ENCODE results near the gene MEIKIN. TPM values are rescaled to one million over a fixed set of nuclear protein-coding genes. Genes with fewer than 3 reads are reported as not detected.

The MEIKIN gene
- polyA plus RNA-seq, 1 donor from 2014 or later: not detected

DNA sequence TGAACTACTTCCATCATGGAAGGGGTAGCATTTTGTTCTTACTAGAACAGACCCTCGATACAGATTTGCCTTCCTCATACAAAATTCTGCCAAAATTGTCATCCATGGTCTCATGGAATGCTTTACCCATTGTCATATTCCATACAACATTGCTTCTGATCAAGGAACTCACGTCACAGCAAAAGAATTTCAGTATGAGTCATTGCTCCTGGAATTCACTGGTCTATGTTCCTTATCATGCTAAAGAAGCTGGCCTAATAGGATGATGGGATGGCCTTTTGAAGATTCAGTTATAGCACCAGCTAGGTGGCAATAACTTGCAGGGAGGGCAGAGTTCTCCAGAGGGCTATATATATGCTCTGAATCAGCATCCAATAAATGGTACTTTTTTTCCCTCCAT is 130.5 kb downstream of the MEIKIN start:
- no peak overlapping the region for H3K9ac ChIP-seq (ENCODE audit: low read length)
- no peaks in the 10 kb centered on the region for H3K9me3 ChIP-seq (ENCODE audit: low read length)
- H3K36me3 ChIP-seq (ENCODE audit: insufficient read depth, low read length): no peaks in the 10 kb centered on the region
- H2AFZ ChIP-seq (ENCODE audit: low read depth, low read length): no peak overlapping the region
- no peak overlapping the region for H3K4me3 ChIP-seq (ENCODE audit: low read length)
- H3K9me2 ChIP-seq (ENCODE audit: insufficient read depth, low read length): no peaks in the 10 kb centered on the region
- no peak for TF ChIP-seq SMC3 (conservative IDR thresholded peaks at IDR 0.05; ENCODE audit: poor library complexity)
- TF ChIP-seq, protein P1, sequence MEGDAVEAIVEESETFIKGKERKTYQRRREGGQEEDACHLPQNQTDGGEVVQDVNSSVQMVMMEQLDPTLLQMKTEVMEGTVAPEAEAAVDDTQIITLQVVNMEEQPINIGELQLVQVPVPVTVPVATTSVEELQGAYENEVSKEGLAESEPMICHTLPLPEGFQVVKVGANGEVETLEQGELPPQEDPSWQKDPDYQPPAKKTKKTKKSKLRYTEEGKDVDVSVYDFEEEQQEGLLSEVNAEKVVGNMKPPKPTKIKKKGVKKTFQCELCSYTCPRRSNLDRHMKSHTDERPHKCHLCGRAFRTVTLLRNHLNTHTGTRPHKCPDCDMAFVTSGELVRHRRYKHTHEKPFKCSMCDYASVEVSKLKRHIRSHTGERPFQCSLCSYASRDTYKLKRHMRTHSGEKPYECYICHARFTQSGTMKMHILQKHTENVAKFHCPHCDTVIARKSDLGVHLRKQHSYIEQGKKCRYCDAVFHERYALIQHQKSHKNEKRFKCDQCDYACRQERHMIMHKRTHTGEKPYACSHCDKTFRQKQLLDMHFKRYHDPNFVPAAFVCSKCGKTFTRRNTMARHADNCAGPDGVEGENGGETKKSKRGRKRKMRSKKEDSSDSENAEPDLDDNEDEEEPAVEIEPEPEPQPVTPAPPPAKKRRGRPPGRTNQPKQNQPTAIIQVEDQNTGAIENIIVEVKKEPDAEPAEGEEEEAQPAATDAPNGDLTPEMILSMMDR (IDR thresholded peaks at IDR 0.05; ENCODE audit: poor library complexity, severe bottlenecking): no peak
- no peak for TF ChIP-seq EP300 (conservative IDR thresholded peaks at IDR 0.05; ENCODE audit: poor library complexity, severe bottlenecking)
- no peak for TF ChIP-seq TAF1 (IDR thresholded peaks at IDR 0.05; ENCODE audit: low read depth)
- no peak for TF ChIP-seq RAD21 (conservative IDR thresholded peaks at IDR 0.05)
- TF ChIP-seq POLR2AphosphoS5 (IDR thresholded peaks at IDR 0.05): no peak
- H3K4me2 ChIP-seq (ENCODE audit: low read length): no peak overlapping the region
- H3K27me3 ChIP-seq (ENCODE audit: insufficient read depth, low read depth, low read length): no peaks in the 10 kb centered on the region
- no peaks in the 10 kb centered on the region for H4K20me1 ChIP-seq (ENCODE audit: insufficient read depth)
- H3K27ac ChIP-seq (ENCODE audit: low read length): no peak overlapping the region
- no peaks in the 10 kb centered on the region for H3F3A ChIP-seq (ENCODE audit: insufficient read depth, low read length, poor library complexity, severe bottlenecking)
- H3K79me2 ChIP-seq (replicated peaks; ENCODE audit: insufficient read depth, low read length): no peaks in the 10 kb centered on the region

DNA sequence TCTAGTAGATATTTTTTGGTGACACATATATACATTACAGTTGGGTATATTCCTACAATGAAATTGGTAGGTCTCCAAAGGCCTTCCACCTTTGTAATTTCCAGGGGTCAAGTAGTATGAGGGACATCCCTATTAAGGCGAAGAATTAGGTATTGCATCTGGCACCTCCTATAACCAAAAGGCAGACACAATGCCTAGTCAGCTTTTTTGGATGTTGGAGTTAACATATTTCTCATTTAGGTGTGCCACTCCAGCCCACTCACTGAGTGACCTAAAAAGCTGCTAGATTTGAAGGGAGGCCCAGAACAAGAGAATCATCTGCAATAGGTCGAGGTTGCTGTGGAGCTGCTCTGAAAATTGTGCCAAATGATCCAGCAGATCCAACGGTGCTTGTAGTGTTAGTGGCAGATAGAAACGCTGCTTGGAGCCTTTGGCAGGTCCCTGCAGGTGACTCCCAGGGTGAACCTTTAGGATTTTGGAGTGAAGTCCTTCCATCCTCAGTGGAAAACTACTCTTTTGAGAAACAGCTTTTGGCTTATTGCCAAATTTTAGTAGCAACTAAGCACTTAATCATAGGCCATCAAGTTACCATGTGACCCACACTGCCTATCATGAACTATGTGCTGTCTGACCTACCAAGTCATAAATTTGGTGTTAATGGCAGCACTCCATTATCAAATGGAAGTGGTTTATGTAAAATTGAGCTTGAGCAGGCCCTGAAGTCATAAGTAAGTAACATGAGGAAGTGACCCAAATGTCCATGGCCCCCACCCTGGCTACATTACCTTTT is 132.9 kb downstream of the MEIKIN start:
- Histone ChIP-seq H4K20me1 (ENCODE audit: insufficient read depth) (no peaks in the 10 kb centered on the region), H3K9ac (ENCODE audit: low read length) (no peak overlapping the region), H3K79me2 (replicated peaks; ENCODE audit: insufficient read depth, low read length) (no peaks in the 10 kb centered on the region), H3K27ac (ENCODE audit: low read length) (no peak overlapping the region), H3F3A (ENCODE audit: insufficient read depth, low read length, poor library complexity, severe bottlenecking) (no peaks in the 10 kb centered on the region), H3K36me3 (ENCODE audit: insufficient read depth, low read length) (no peaks in the 10 kb centered on the region), H3K4me2 (ENCODE audit: low read length) (no peak overlapping the region), H2AFZ (ENCODE audit: low read depth, low read length) (no peak overlapping the region), H3K4me3 (ENCODE audit: low read length) (no peak overlapping the region), H3K9me3 (ENCODE audit: low read length) (no peaks in the 10 kb centered on the region), H3K27me3 (ENCODE audit: insufficient read depth, low read depth, low read length) (no peaks in the 10 kb centered on the region), H3K9me2 (ENCODE audit: insufficient read depth, low read length) (no peaks in the 10 kb centered on the region)
- TF ChIP-seq EP300 (conservative IDR thresholded peaks at IDR 0.05; ENCODE audit: poor library complexity, severe bottlenecking) (no peak), SMC3 (conservative IDR thresholded peaks at IDR 0.05; ENCODE audit: poor library complexity) (no peak), EZH2 (IDR thresholded peaks at IDR 0.05; ENCODE audit: borderline replicate concordance, insufficient read depth, low read length, poor library complexity, severe bottlenecking) (no peak), MXI1 (conservative IDR thresholded peaks at IDR 0.05; ENCODE audit: poor library complexity, severe bottlenecking) (no peak)
- TF ChIP-seq, protein P2, sequence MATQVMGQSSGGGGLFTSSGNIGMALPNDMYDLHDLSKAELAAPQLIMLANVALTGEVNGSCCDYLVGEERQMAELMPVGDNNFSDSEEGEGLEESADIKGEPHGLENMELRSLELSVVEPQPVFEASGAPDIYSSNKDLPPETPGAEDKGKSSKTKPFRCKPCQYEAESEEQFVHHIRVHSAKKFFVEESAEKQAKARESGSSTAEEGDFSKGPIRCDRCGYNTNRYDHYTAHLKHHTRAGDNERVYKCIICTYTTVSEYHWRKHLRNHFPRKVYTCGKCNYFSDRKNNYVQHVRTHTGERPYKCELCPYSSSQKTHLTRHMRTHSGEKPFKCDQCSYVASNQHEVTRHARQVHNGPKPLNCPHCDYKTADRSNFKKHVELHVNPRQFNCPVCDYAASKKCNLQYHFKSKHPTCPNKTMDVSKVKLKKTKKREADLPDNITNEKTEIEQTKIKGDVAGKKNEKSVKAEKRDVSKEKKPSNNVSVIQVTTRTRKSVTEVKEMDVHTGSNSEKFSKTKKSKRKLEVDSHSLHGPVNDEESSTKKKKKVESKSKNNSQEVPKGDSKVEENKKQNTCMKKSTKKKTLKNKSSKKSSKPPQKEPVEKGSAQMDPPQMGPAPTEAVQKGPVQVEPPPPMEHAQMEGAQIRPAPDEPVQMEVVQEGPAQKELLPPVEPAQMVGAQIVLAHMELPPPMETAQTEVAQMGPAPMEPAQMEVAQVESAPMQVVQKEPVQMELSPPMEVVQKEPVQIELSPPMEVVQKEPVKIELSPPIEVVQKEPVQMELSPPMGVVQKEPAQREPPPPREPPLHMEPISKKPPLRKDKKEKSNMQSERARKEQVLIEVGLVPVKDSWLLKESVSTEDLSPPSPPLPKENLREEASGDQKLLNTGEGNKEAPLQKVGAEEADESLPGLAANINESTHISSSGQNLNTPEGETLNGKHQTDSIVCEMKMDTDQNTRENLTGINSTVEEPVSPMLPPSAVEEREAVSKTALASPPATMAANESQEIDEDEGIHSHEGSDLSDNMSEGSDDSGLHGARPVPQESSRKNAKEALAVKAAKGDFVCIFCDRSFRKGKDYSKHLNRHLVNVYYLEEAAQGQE (IDR thresholded peaks at IDR 0.05; ENCODE audit: borderline replicate concordance): no peak

Data from neural cell (in vitro differentiated cells).